Neuron (in vitro differentiated cells): ENCODE results near the gene LHPP.
A peak's percentile ranks its signal among the peaks of the same experiment; 100 is the strongest.

Experiments used
- H2AFZ ChIP-seq: one replicate; pipeline ENCODE4 v1.6.1; 2013; ENCODE audit warnings: low read depth, mild to moderate bottlenecking, inconsistent platforms, low read length, moderate library complexity
- H3K27me3 ChIP-seq: one replicate; pipeline ENCODE4 v1.6.1; 2013; ENCODE audit warnings: low read length; ENCODE audit not compliant: insufficient read depth
- H3K36me3 ChIP-seq: one replicate; pipeline ENCODE4 v1.6.1; 2013; ENCODE audit warnings: low read length; ENCODE audit not compliant: insufficient read depth
- H3K4me1 ChIP-seq: one replicate; pipeline ENCODE4 v1.6.1; 2013; ENCODE audit warnings: low read length; ENCODE audit not compliant: insufficient read depth
- H3K4me3 ChIP-seq: 2 replicates; pipeline ENCODE4 v1.5.1; 2013; ENCODE audit warnings: mild to moderate bottlenecking, low read length, moderate library complexity
- H3K9me3 ChIP-seq: one replicate; pipeline ENCODE4 v1.6.1; 2013; ENCODE audit warnings: low read length

Gene LHPP

DNA sequence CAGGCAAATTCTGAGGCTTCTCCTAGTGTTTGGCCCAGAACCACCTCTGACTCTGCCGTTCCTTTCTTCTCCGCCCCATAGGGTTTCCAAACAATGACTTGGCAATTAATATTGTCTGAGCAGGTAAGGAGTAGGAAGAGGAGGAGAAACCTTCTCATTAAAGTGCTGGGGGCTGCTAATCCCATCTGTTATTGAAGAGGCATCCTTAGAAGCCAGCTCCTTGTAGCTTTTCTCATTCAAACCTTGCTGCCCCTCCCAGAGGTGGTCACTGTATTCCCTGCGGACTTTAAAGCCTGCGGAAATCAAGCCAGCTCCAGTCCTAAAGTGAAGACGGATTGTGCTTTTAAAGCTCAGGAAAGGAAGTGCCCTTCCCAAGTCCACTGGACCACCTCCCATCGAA lies 10.3 kb upstream of the LHPP start:
- Histone ChIP-seq H3K9me3 (no peaks in the 10 kb centered on the region), H3K36me3 (no peaks in the 10 kb centered on the region), H2AFZ (no peak overlapping the region), H3K4me1 (peaks cover 31% of the 10 kb centered on the region), H3K27me3 (peaks cover 84% of the 10 kb centered on the region), H3K4me3 (no peak overlapping the region)

DNA sequence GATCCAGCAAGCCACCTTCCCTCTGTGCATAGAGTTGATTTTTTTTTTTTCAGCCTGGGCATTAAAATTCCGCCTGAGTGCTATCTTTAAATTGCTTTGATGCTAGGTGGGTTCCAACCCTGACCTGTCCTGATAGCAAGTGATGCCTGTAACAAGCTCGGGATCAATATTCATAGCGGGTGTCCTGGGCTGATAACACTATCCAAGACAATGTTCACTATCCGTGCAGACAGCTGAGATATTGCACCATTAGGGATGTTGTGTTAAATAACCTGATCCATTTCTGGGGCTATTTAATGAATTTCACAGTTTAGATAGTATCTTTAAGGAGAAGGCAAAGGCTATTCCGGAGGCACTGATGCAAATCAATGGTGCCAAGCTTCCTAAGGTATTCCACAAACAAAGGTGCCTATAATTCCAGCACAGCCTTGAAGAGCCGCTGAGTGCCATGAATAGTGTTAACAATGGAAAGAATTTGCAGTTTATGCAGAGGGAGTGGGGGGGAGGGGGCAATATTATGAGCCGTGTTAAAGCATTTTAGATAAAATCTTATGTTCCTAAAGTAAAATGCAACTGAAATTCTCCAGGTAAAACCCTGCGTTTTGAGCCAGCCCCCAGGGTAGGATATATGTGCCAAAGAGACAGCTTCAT lies 7.5 kb upstream of the LHPP start:
- H3K4me3 ChIP-seq = no peak overlapping the region
- no peak overlapping the region for H2AFZ ChIP-seq
- peaks cover 61% of the 10 kb centered on the region for H3K27me3 ChIP-seq
- no peaks in the 10 kb centered on the region for H3K9me3 ChIP-seq
- peaks cover 17% of the 10 kb centered on the region for H3K4me1 ChIP-seq
- no peaks in the 10 kb centered on the region for H3K36me3 ChIP-seq

DNA sequence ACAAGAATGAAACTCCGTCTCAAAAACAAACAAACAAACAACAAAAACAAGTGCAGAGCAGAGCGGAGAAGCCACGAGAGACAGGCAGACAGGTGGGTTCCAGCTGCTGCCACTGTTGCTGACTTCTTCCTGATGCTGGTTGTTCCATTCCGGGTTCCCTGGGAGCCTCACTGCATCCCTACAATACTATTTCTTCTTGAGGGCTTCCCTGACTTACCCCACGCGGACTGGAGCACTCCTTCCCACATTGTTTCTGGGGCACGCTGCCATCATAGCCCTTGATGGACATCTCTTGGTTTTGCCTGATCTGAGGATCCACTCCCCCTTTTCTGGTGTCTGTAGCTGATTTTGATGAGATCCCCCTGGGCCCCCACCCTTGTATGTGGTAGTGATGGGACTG lies 6.2 kb upstream of the LHPP start:
- peaks cover 53% of the 10 kb centered on the region for H3K27me3 ChIP-seq
- no peaks in the 10 kb centered on the region for H3K36me3 ChIP-seq
- H3K9me3 ChIP-seq = no peaks in the 10 kb centered on the region
- H2AFZ ChIP-seq = no peak overlapping the region
- H3K4me1 ChIP-seq = peaks cover 7% of the 10 kb centered on the region
- H3K4me3 ChIP-seq = no peak overlapping the region

- Histone ChIP-seq H3K4me1 (peaks cover 6% of the 10 kb centered on the region), H3K4me3 (no peak overlapping the region), H2AFZ (no peak overlapping the region), H3K9me3 (no peaks in the 10 kb centered on the region), H3K27me3 (peaks cover 26% of the 10 kb centered on the region), H3K36me3 (no peaks in the 10 kb centered on the region)
These were observed 3.1 kb upstream of the LHPP start for GRCh38 chr10:124458473-124458872.

DNA sequence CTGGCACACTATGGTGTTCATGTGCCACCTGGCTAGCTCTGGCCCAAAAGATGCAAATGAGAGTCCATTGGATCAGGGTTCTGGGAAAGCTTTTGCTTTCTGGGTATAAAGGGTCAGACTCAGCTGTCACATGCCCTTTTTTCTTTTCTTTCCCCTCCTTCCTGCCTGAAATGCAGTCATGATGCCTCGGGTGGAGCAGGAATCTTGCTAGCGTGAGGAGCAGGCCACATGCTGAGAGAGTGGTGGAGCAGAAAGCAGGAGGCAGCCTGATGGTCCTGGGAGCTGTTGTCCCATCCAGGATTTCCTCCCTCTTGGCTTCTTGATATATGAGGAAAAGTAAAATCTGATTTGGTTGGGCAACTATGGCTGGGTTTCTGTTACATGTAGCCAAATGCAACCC lies 2.7 kb upstream of the LHPP start:
- Histone ChIP-seq H2AFZ (no peak overlapping the region), H3K27me3 (peaks cover 22% of the 10 kb centered on the region), H3K4me1 (peaks cover 6% of the 10 kb centered on the region), H3K4me3 (no peak overlapping the region), H3K9me3 (no peaks in the 10 kb centered on the region), H3K36me3 (no peaks in the 10 kb centered on the region)

DNA sequence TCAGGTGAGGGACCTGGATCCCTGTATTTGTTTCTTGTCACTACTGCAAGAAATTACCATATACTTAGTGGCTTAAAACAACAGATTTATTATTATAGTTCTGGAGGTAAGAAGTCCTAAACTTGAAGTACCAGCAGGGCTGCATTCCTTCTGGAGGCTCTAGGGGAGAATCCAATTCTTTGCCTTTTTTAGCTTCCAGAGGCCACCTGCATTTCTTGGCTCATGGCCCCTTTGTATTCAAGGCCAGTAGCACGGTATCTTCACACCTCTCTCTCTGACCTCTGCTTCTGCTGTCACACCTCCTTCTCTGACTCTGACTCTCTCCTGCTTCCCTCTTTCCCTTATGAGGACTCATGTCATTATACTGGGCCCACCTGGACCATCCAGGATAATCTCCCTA lies 2.2 kb upstream of the LHPP start:
- H3K27me3 ChIP-seq = peaks cover 18% of the 10 kb centered on the region
- no peaks in the 10 kb centered on the region for H3K36me3 ChIP-seq
- H2AFZ ChIP-seq = no peak overlapping the region
- no peaks in the 10 kb centered on the region for H3K9me3 ChIP-seq
- no peak overlapping the region for H3K4me3 ChIP-seq
- H3K4me1 ChIP-seq = peaks cover 3% of the 10 kb centered on the region

DNA sequence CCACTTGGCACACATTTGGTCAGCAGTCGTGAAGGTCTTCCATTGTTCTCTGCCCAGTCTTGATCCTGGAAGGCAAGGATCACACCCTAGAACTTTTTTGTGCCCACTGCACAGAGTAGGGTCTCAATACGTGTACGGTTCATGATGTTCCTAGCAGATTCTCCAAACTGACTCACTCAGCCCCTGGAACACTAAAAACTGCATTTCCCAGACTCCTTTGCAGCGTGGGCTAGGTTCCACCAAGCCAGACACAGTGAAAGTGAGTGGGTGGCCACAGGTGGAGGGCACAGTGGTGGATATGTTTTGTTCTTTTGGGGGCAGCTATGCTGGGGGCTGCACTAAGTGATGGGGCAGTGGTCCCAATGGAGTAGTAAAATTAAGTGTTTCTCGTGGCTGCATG lies 1.5 kb upstream of the LHPP start:
- Histone ChIP-seq H3K36me3 (no peaks in the 10 kb centered on the region), H3K27me3 (peaks cover 16% of the 10 kb centered on the region), H3K4me1 (peaks cover 2% of the 10 kb centered on the region), H3K9me3 (no peaks in the 10 kb centered on the region), H2AFZ (no peak overlapping the region), H3K4me3 (no peak overlapping the region)

GRCh38 chr10:124462348-124462695 lies 699 bp downstream of the LHPP start:
- Histone ChIP-seq H3K4me1 (peaks cover 13% of the 10 kb centered on the region), H3K27me3 (peaks cover 8% of the 10 kb centered on the region)

DNA sequence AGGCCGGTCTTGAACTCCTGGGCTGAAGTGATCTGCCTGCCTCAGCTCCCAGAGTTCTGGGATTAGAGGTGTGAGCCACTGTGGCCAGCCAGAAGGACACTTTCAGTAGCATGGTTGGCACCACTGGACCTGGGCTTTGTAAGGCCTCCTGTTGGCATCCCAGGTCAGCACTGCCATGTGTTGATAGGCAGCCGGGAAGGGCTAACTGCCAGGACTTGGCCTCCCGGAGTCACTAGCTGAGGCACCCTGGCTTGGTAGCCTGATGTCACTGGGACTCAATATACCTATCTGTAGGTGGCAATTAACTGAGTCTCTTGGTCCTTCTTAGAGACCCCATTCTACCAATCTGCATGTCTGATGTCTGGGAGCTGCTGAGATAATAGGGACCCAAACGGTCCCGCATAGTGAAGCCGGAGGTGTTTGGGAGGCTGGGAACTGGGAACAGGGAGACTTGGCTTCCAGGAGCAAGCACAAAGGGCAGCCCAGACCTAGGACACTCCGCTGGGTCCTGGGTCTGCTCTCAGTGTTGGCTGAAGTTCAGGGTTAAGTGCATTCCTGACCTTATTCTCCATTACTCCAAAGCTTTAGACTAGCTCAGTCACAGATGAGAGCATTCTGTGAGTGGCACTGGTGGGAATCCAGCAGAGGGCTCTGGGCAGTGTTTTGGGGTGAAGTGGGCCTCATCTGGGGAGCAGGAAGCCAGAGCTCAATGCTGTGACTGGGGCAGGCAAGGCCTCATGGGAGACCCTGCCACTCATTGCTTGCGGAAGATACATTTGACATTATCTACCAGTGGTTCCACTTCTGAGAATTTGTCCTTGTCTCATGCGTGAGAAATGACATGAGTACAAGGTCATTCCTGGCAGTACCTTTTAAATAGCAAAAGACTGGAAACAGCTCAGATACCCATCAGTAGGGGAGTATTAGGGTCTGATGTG lies 2.7 kb downstream of the LHPP start:
- Histone ChIP-seq H3K36me3 (no peaks in the 10 kb centered on the region), H3K27me3 (peaks cover 3% of the 10 kb centered on the region), H2AFZ (no peak overlapping the region), H3K9me3 (no peaks in the 10 kb centered on the region), H3K4me3 (no peak overlapping the region), H3K4me1 (peaks cover 11% of the 10 kb centered on the region)

More at GRCh38 chr10:124462348-124462695, 699 bp downstream of the LHPP start:
- H3K4me3 ChIP-seq = peak overlapping the region; percentile 72
- no peaks in the 10 kb centered on the region for H3K36me3 ChIP-seq
- H3K9me3 ChIP-seq = no peaks in the 10 kb centered on the region
- peak overlapping the region; percentile 80 for H2AFZ ChIP-seq

DNA sequence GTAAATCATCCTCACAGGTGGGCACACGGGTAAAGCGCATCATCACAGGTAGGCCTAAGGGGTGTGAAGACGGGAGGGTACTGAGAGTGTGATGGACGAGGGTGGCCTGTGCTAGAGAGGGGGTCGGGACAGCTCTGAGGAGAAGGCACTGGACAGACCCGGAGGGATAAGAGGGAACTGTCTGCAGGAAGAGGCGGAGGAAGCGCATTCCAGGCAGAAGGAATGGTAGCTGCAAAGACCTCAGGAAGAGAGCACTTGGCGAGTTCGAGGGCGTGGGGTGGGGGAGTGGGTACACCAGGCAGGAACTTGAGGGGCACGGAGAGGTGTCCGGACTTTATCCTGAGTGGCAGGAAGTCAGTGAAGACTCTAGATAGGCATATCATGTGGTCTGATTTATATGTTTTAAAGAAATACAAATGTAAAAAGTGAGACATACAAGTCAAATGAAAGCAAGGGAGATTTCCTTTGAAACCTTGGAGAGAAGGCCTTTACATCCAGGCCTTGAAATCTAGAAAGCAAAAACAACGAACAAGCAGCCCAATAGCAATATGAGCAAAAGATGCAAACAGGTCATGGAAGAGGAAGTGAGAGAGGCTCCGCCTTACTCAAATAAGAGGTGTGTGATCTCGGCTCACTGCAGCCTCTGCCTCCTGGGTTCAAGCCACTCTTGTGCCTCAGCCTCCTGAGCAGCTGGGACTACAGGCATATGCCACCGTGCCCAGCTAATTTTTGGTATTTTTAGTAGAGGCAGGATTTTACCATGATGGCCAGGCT lies 3.6 kb downstream of the LHPP start:
- H3K27me3 ChIP-seq = no peaks in the 10 kb centered on the region
- H3K36me3 ChIP-seq = no peaks in the 10 kb centered on the region
- no peak overlapping the region for H3K4me3 ChIP-seq
- peaks cover 11% of the 10 kb centered on the region for H3K4me1 ChIP-seq
- no peak overlapping the region for H2AFZ ChIP-seq
- H3K9me3 ChIP-seq = no peaks in the 10 kb centered on the region

DNA sequence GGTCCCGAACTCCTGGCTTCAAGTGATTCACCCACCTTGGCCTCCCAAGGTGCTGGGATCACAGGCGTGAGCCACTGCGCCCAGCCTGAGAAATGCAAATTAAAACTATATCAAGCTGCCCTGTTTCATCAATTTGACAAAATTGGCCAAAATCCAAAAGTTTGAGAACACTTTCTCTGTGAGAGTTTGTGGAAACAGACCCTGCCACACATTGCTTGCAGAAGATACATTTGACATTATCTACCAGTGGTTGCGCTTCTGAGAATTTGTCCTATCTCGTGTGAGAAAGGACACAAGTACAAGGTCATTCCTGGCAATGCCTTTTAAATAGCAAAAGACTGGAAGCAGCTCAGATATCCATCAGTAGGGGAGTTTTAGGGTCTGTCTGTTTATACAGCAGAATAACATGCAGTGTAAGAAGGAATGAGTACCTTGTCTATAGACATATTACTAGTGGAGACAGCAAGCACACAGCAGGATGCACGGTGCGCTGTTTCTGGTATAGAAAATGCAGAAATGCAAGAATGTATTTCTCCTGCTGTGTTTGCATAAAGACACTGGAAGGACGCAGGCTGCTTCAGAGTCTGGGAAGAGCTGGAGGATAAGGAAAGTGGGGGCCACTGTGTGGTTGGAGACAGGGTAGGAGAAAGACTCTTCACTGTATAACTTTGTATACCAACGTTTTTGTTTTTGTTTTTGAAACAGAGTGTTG lies 4.3 kb downstream of the LHPP start:
- Histone ChIP-seq H3K9me3 (no peaks in the 10 kb centered on the region), H2AFZ (no peak overlapping the region), H3K36me3 (no peaks in the 10 kb centered on the region), H3K4me3 (no peak overlapping the region), H3K4me1 (peaks cover 11% of the 10 kb centered on the region), H3K27me3 (no peaks in the 10 kb centered on the region)

DNA sequence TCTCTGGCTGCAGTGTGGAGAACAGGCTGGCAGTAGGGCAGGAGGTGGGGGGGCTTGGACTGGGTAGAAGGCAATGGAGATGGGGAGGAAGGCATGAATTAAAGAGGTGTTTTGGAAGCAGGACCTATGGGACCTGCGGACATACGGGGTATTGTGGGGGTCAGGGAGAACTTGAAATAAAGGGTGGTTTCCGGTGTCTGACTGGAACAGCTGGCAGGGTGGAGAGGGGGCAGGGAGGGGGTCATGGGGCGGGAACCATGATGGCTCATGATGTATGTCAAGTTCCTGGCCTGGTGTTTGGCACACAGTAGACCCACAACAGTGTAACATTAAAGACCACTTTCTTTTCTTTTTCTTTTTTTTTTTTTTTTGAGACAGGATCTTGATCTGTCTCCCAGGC lies 5.5 kb downstream of the LHPP start:
- Histone ChIP-seq H3K27me3 (no peaks in the 10 kb centered on the region), H3K36me3 (no peaks in the 10 kb centered on the region), H3K4me3 (no peak overlapping the region), H3K9me3 (no peaks in the 10 kb centered on the region), H2AFZ (no peak overlapping the region), H3K4me1 (peaks cover 11% of the 10 kb centered on the region)
